IMR-90 (cell line): ENCODE measurements around the gene HLA-DOA. TPM values are rescaled to one million over a fixed set of nuclear protein-coding genes. Genes with fewer than 3 reads are reported as not detected.

Experiments
- ATAC-seq: fragments of 200-7000 bp; cut with Tn5 transposase; 2 replicates; pipeline ENCODE4 v1.9.1; 2020; ENCODE audit warnings: low read depth, mild to moderate bottlenecking, moderate library complexity
- BruUV-seq: library from RNA; stranded (reverse); fragments of 400-500 nt; replicated peaks from 2 replicates; lab custom pipeline; 2021; lab: Mats Ljungman, UMichigan
- CTCF ChIA-PET: fragments of 300-600 bp; formaldehyde crosslinking; extraction: SDS; loops from one replicate; lab custom pipeline; 2021; ENCODE audit warnings: antibody characterized with exemption; lab: Yijun Ruan, JAX
- POLR2A ChIA-PET: fragments of 300-600 bp; sonication (Branson Sonifier 250); formaldehyde crosslinking; loops from one replicate; lab custom pipeline; 2022; ENCODE audit warnings: antibody characterized with exemption; ENCODE audit not compliant: unreplicated experiment; lab: Charles Lee
- DNase-seq: peaks from one replicate; pipeline ENCODE4 v3.0.0; 2013
- H2AFZ ChIP-seq: replicated peaks from 2 replicates; pipeline ENCODE3; 2013; ENCODE audit warnings: low read length, mild to moderate bottlenecking; ENCODE audit not compliant: poor library complexity
- H2AK5ac ChIP-seq: 2 replicates; pipeline ENCODE4 v1.6.1; 2013; ENCODE audit warnings: low read depth, low read length, inconsistent platforms
- H2AK9ac ChIP-seq: replicated peaks from 2 replicates; pipeline ENCODE3; 2013; ENCODE audit warnings: mild to moderate bottlenecking, low read depth, low read length, moderate library complexity; ENCODE audit not compliant: poor library complexity
- H2BK120ac ChIP-seq: 2 replicates; pipeline ENCODE4 v1.6.1; 2013; ENCODE audit warnings: low read depth, low read length, inconsistent platforms
- H2BK15ac ChIP-seq: 3 replicates; pipeline ENCODE4 v1.6.1; 2013; ENCODE audit warnings: low read depth, low read length, inconsistent platforms
- H2BK20ac ChIP-seq: 2 replicates; pipeline ENCODE4 v1.6.1; 2013; ENCODE audit warnings: low read depth, mild to moderate bottlenecking, inconsistent platforms, low read length, moderate library complexity
- H2BK5ac ChIP-seq: 2 replicates; pipeline ENCODE4 v1.6.1; 2013; ENCODE audit warnings: mild to moderate bottlenecking, low read depth, low read length, inconsistent platforms; ENCODE audit not compliant: poor library complexity, severe bottlenecking
- H3K14ac ChIP-seq: replicated peaks from 2 replicates; pipeline ENCODE4 v1.6.1; 2013; ENCODE audit warnings: low read depth, low read length, inconsistent platforms
- H3K18ac ChIP-seq: 2 replicates; pipeline ENCODE4 v1.6.1; 2013; ENCODE audit warnings: low read depth, low read length, control low read depth
- H3K23ac ChIP-seq: 2 replicates; pipeline ENCODE4 v1.6.1; 2013; ENCODE audit warnings: low read depth, low read length, inconsistent platforms
- H3K27ac ChIP-seq: 2 replicates; pipeline ENCODE4 v1.5.1; 2013; ENCODE audit warnings: mild to moderate bottlenecking, control low read depth, low read length; ENCODE audit not compliant: insufficient read depth
- H3K27me3 ChIP-seq: 2 replicates; pipeline ENCODE4 v1.6.1; 2013; ENCODE audit warnings: low read length; ENCODE audit not compliant: control insufficient read depth, insufficient read depth
- H3K36me3 ChIP-seq: 2 replicates; pipeline ENCODE4 v1.6.1; 2013; ENCODE audit warnings: low read length, mixed read lengths; ENCODE audit not compliant: control insufficient read depth, insufficient read depth
- H3K4ac ChIP-seq: 2 replicates; pipeline ENCODE4 v1.6.1; 2013; ENCODE audit warnings: low read depth, low read length, inconsistent platforms
- H3K4me1 ChIP-seq: 2 replicates; pipeline ENCODE4 v1.6.1; 2013; ENCODE audit warnings: low read length, mixed read lengths; ENCODE audit not compliant: control insufficient read depth, insufficient read depth
- H3K4me2 ChIP-seq: 2 replicates; pipeline ENCODE4 v1.6.1; 2013; ENCODE audit warnings: low read depth, mild to moderate bottlenecking, control low read depth, low read length, moderate library complexity
- H3K4me3 ChIP-seq: 2 replicates; pipeline ENCODE4 v1.5.1; 2013; ENCODE audit warnings: low read depth, mild to moderate bottlenecking, control low read depth, low read length, moderate library complexity; ENCODE audit not compliant: insufficient read depth
- H3K56ac ChIP-seq: 2 replicates; pipeline ENCODE4 v1.6.1; 2013; ENCODE audit warnings: low read length, inconsistent platforms; ENCODE audit not compliant: insufficient read depth; ENCODE audit errors: extremely low read depth
- H3K79me1 ChIP-seq, 2 experiments: 2 replicates each; pipeline ENCODE4 v1.6.1; 2013; ENCODE audit warnings: low read length in 2 of 2, inconsistent platforms in 1 of 2, low read depth in 1 of 2
- H3K9ac ChIP-seq: 2 replicates; pipeline ENCODE4 v1.6.1; 2013; ENCODE audit warnings: low read depth, low read length, control low read depth
- H3K9me1 ChIP-seq: 2 replicates; pipeline ENCODE4 v1.6.1; 2013; ENCODE audit warnings: low read length, inconsistent platforms; ENCODE audit not compliant: insufficient read depth
- H3K9me3 ChIP-seq: 2 replicates; pipeline ENCODE4 v1.6.1; 2013; ENCODE audit warnings: low read length; ENCODE audit not compliant: control insufficient read depth, insufficient read depth
- H4K20me1 ChIP-seq: 2 replicates; pipeline ENCODE4 v1.6.1; 2013; ENCODE audit warnings: low read length, inconsistent platforms; ENCODE audit not compliant: insufficient read depth
- H4K5ac ChIP-seq: 2 replicates; pipeline ENCODE4 v1.6.1; 2013; ENCODE audit warnings: mild to moderate bottlenecking, low read depth, low read length, control low read depth
- H4K8ac ChIP-seq, 2 experiments: 2 replicates each; pipeline ENCODE4 v1.6.1; 2013; ENCODE audit warnings: low read depth in 2 of 2, low read length in 2 of 2, control low read depth in 1 of 2, inconsistent platforms in 1 of 2
- H4K91ac ChIP-seq: 2 replicates; pipeline ENCODE4 v1.6.1; 2013; ENCODE audit warnings: low read depth, low read length, inconsistent platforms; ENCODE audit not compliant: insufficient read depth
- BHLHE40 ChIP-seq: fragments of 150-350 bp; IDR thresholded peaks from 2 replicates; pipeline ENCODE4 v1.6.1; 2016; ENCODE audit warnings: mild to moderate bottlenecking, low read depth, low read length
- CEBPB ChIP-seq: IDR thresholded peaks from 2 replicates; pipeline ENCODE4 v1.6.1; 2012; ENCODE audit warnings: low read depth, low read length, improper control_type of control experiment
- CTCF ChIP-seq: conservative IDR thresholded peaks from 2 replicates; pipeline ENCODE4 v1.5.1; 2012; ENCODE audit warnings: mild to moderate bottlenecking, low read depth, low read length, improper control_type of control experiment
- ELK1 ChIP-seq: fragments of 150-350 bp; IDR thresholded peaks from 2 replicates; pipeline ENCODE4 v1.6.1; 2016; ENCODE audit warnings: low read depth, mild to moderate bottlenecking, low read length, moderate library complexity, borderline replicate concordance
- FOS ChIP-seq: fragments of 150-350 bp; IDR thresholded peaks from 2 replicates; pipeline ENCODE4 v1.6.1; 2016; ENCODE audit warnings: low read depth, low read length
- MXI1 ChIP-seq: IDR thresholded peaks from 2 replicates; pipeline ENCODE4 v1.6.1; 2012; ENCODE audit warnings: low read depth, mild to moderate bottlenecking, low read length, moderate library complexity, borderline replicate concordance
- POLR2A ChIP-seq: IDR thresholded peaks from 2 replicates; pipeline ENCODE4 v1.6.1; 2012; ENCODE audit warnings: mild to moderate bottlenecking, low read depth, low read length
- RCOR1 ChIP-seq: IDR thresholded peaks from 2 replicates; pipeline ENCODE4 v1.6.1; 2012; ENCODE audit warnings: mild to moderate bottlenecking, low read length, improper control_type of control experiment; ENCODE audit not compliant: insufficient replicate concordance
- RFX5 ChIP-seq: IDR thresholded peaks from 2 replicates; pipeline ENCODE4 v1.8.0; 2012; ENCODE audit warnings: low read depth, mild to moderate bottlenecking, low read length, moderate library complexity
- SMC3 ChIP-seq: fragments of 150-350 bp; IDR thresholded peaks from 2 replicates; pipeline ENCODE4 v1.6.1; 2016; ENCODE audit warnings: low read depth, mild to moderate bottlenecking, antibody characterized with exemption, low read length, moderate library complexity
- WGBS, 2 experiments: methylation state at CpG; one replicate each; pipeline versions ENCODE4 v1.1.5 to v1.1.7; 2013; ENCODE audit warnings: missing lambda C conversion rate in 2 of 2; ENCODE audit not compliant: insufficient read length in 1 of 2; ENCODE audit errors: extremely low coverage in 2 of 2; 5-methylcytosine and 5-hydroxymethylcytosine counted together
- dilution Hi-C: fragments of 300-500 bp; cut with HindIII; formaldehyde crosslinking; loops from one replicate; pipeline ENCODE4 v1.14.3; 2018; ENCODE audit warnings: low sequenced_read_pairs; ENCODE audit not compliant: unreplicated experiment
- in situ Hi-C: fragments of 300-500 bp; cut with MboI; formaldehyde crosslinking; loops from 3 replicates; pipeline ENCODE4 v1.14.3; 2019; ENCODE audit warnings: low sequenced_read_pairs, inconsistent platforms, mixed read lengths
- intact Hi-C: fragments of 100-400 bp; cut with micrococcal nuclease; formaldehyde crosslinking; loops from 2 replicates; pipeline ENCODE4 v1.10.0; 2022
- polyA plus RNA-seq, 3 experiments: library from polyadenylated mRNA; depleted of rRNA; stranded (reverse); fragments of >200 nt; gene quantifications; 2 replicates each; pipeline ENCODE4 v1.2.3, GENCODE V29; 2012; ENCODE audit warnings: low replicate concordance in 1 of 3
- total RNA-seq: library from RNA; depleted of rRNA; stranded (reverse); fragments of >200 nt; gene quantifications from 2 replicates; pipeline ENCODE4 v1.2.3, GENCODE V29; 2012

The HLA-DOA gene
- total and polyA plus RNA-seq, 2 of the 4 experiments (the other 2 are of a cell fraction): not detected

GRCh38 chr6:33057222-33058150 lies 48.1 kb upstream of the HLA-DOA start:
- dilution Hi-C loops (no loop called here), in situ Hi-C loops (no loop called here), intact Hi-C loops (no loop called here)
- no TSS peak for BruUV-seq
- no peaks in the 10 kb centered on the region for H3K9me1 ChIP-seq
- H4K8ac ChIP-seq: no peak overlapping the region
- H3K36me3 ChIP-seq: no peaks in the 10 kb centered on the region
- no peak overlapping the region for H2BK15ac ChIP-seq
- no peaks in the 10 kb centered on the region for H4K20me1 ChIP-seq
- ChIA-PET CTCF (no interaction called here), POLR2A (no interaction called here)
- H3K14ac ChIP-seq: no peak overlapping the region
- DNase-seq (no peak), ATAC-seq (no peak)
- no peak overlapping the region for H3K23ac ChIP-seq
- H3K27me3 ChIP-seq: no peaks in the 10 kb centered on the region; the same call in 1 of the 2 replicates
- H4K5ac ChIP-seq: no peak overlapping the region
- 50% methylated on average over 1 of the region's 6 CpGs; no CpG with 5 or more reads in 1 of the 2 experiments for WGBS, 2 experiments
- H3K4me3 ChIP-seq: no peak overlapping the region
- no peak overlapping the region for H4K91ac ChIP-seq
- H3K56ac ChIP-seq: no peak overlapping the region
- no peak overlapping the region for H2AFZ ChIP-seq
- TF ChIP-seq RFX5 (no peak), POLR2A (no peak), FOS (no peak), SMC3 (no peak), CEBPB (no peak), MXI1 (no peak), RCOR1 (no peak), ELK1 (no peak), BHLHE40 (no peak), CTCF (no peak)
- no peak overlapping the region for H2BK120ac ChIP-seq
- no peak overlapping the region for H2AK5ac ChIP-seq
- no peak overlapping the region for H3K4ac ChIP-seq
- no peak overlapping the region for H2BK20ac ChIP-seq
- no peak overlapping the region for H3K4me2 ChIP-seq
- H3K9ac ChIP-seq: no peak overlapping the region
- no peak overlapping the region for H2BK5ac ChIP-seq
- no peak overlapping the region for H2AK9ac ChIP-seq
- H3K18ac ChIP-seq: no peak overlapping the region
- H3K9me3 ChIP-seq: no peaks in the 10 kb centered on the region
- no peaks in the 10 kb centered on the region for H3K79me1 ChIP-seq
- no peaks in the 10 kb centered on the region for H3K4me1 ChIP-seq
- no peak overlapping the region for H3K27ac ChIP-seq
